ENCODE measurements around the gene TLK1. TPM values are rescaled to one million over a fixed set of nuclear protein-coding genes. Genes with fewer than 3 reads are reported as not detected.
"Not testable (repeated sequence)": the region's sequence is repeated elsewhere in the genome, so short reads cannot be mapped to it uniquely, and the experiment has no call there.

TLK1 gene
- total RNA-seq, 2 donors from 2014 or later: 50.5 to 95.8 TPM

DNA sequence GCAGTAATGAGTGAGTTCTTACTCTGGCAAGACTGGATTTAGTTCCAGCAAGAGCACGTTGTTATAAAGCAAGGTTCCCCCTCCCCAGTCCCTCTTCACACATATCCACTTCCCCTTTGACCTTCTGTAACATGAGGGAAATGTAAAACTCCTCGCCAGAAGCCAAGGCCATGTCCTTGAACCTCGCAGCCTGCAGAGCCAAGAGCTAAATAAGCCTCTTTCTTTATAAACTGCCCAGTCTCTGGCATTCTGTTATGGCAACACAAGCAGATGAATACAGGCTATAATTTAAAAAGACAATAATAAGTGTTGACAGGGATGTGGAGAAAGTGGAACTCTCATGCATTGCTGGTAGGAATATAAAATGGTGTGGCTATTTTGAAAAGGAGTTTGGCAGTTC, 60.3 kb downstream of the TLK1 start:
- TF ChIP-seq POLR2AphosphoS5 (IDR thresholded peaks at IDR 0.05): no peak
- no peak for TF ChIP-seq POLR2A (IDR thresholded peaks at IDR 0.05)
- TF ChIP-seq, protein P1, sequence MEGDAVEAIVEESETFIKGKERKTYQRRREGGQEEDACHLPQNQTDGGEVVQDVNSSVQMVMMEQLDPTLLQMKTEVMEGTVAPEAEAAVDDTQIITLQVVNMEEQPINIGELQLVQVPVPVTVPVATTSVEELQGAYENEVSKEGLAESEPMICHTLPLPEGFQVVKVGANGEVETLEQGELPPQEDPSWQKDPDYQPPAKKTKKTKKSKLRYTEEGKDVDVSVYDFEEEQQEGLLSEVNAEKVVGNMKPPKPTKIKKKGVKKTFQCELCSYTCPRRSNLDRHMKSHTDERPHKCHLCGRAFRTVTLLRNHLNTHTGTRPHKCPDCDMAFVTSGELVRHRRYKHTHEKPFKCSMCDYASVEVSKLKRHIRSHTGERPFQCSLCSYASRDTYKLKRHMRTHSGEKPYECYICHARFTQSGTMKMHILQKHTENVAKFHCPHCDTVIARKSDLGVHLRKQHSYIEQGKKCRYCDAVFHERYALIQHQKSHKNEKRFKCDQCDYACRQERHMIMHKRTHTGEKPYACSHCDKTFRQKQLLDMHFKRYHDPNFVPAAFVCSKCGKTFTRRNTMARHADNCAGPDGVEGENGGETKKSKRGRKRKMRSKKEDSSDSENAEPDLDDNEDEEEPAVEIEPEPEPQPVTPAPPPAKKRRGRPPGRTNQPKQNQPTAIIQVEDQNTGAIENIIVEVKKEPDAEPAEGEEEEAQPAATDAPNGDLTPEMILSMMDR (IDR thresholded peaks at IDR 0.05): no peak
- Histone ChIP-seq H3K27ac (no peak overlapping the region), H3K27me3 (replicated peaks; ENCODE audit: insufficient read depth) (no peaks in the 10 kb centered on the region), H3K36me3 (no peaks in the 10 kb centered on the region), H3K4me1 (replicated peaks) (no peaks in the 10 kb centered on the region), H3K9me3 (no peaks in the 10 kb centered on the region), H3K4me3 (no peak overlapping the region)
- WGBS: 95% methylated on average over 3 of the region's 3 CpGs
- DNase-seq (ENCODE audit: low spot score): no peak
- intact Hi-C loops (cut with DNase I): no loop called here

DNA sequence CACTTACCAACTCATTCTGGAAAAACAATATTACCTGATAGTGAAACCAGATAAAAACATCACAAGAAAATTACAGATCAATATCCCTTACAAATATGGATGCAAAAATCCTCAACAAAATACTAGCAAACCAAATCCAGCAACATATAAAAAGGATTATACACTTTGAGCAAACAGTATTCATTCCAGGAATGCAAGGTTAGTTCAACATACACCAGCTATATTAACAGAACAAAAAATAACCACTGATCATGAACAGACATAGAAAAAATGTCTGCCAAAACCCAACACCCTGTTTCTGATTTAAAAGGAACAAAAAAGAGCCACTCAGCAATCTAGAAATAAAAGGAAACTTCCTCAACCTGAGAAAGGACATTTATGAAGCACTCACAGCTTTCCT, 62.1 kb downstream of the TLK1 start:
- intact Hi-C loops (cut with DNase I): no loop called here
- TF ChIP-seq POLR2AphosphoS5 (IDR thresholded peaks at IDR 0.05) (no peak), POLR2A (IDR thresholded peaks at IDR 0.05) (no peak)
- TF ChIP-seq, protein P1 (IDR thresholded peaks at IDR 0.05): no peak
- H3K9me3 ChIP-seq: no peaks in the 10 kb centered on the region

DNA sequence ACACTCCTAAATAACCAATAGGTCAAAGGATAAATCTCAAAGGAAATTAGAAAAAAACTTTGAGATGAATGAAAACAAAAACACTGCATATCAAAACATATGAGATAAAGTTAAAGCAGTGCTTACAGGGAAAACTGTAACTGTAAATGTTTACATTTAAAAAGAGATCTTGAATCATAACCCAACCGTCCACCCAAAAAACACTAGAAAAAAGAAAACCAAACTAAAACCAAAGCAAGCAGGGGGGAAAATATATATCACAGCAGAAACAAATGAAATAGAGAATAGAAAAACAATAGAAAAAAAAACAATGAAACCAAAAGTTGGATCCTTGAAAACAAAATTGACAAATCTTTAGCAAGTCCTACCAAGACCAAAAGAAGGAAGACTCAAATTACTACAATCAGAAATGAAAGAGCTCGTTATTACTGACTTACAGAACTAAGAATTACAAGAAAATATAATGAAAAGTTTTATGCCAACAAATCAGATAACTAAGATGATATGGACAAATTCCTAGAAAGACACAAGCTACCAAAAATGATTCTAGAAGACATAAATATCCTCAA, 65.6 kb downstream of the TLK1 start:
- DNase-seq (ENCODE audit: low spot score): no peak
- Histone ChIP-seq H3K36me3 (no peaks in the 10 kb centered on the region), H3K9me3 (no peaks in the 10 kb centered on the region), H3K27ac (no peak overlapping the region), H3K4me1 (replicated peaks) (no peaks in the 10 kb centered on the region), H3K4me3 (no peak overlapping the region), H3K27me3 (replicated peaks; ENCODE audit: insufficient read depth) (no peaks in the 10 kb centered on the region)
- WGBS: 96% methylated on average over 2 of the region's 2 CpGs
- intact Hi-C loops (cut with DNase I): no loop called here
- TF ChIP-seq POLR2A (IDR thresholded peaks at IDR 0.05) (no peak), POLR2AphosphoS5 (IDR thresholded peaks at IDR 0.05) (no peak)
- TF ChIP-seq, protein P1 (IDR thresholded peaks at IDR 0.05): no peak

More for the DNA sequence above, 62.1 kb downstream of the TLK1 start:
- Histone ChIP-seq H3K27ac (no peak overlapping the region), H3K36me3 (no peaks in the 10 kb centered on the region), H3K27me3 (replicated peaks; ENCODE audit: insufficient read depth) (no peaks in the 10 kb centered on the region), H3K4me1 (replicated peaks) (no peaks in the 10 kb centered on the region), H3K4me3 (no peak overlapping the region)
- DNase-seq (ENCODE audit: low spot score): no peak

DNA sequence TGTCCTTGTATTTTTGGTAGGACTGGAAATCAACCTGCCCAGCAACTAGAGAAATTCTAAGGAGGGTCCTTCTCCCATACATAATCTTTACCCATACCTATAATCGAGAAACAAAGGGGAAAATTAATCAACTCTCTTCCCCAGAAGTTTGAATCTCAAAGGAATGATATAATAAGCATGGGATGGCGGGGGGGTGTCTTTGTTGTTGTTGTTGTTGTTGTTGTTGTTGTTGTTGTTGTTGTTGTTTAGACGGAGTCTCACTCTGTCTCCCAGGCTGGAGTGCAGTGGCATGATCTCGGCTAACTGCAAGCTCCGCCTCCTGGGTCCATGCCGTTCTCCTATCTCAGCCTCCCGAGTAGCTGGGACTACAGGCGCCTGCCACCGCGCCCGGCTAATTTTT, 69.2 kb downstream of the TLK1 start:
- 96% methylated on average over 11 of the region's 11 CpGs for WGBS
- DNase-seq (ENCODE audit: low spot score); H3K9me3 ChIP-seq; intact Hi-C loops (cut with DNase I); H3K4me1 ChIP-seq (replicated peaks); H3K27ac ChIP-seq; H3K4me3 ChIP-seq; H3K36me3 ChIP-seq; H3K27me3 ChIP-seq (replicated peaks; ENCODE audit: insufficient read depth): not testable (repeated sequence)

DNA sequence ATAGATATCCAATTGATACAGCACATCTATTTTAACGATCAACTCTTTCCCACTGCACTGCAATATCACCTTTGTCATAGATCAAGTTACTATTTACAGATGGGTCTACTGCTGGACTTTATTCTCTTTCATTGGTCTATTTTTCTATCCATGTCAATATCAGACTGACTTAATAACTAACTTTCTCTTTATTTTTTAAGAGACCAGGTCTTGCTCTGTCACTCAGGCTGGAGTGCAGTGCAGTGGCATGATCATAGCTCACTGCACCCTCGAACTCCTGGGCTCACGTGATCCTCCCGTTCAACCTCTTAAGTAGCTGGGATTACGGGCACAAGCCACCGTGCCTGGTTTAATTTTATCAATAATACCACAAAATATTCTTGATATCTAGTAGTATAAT, 71.2 kb downstream of the TLK1 start:
- H3K27ac ChIP-seq: no peak overlapping the region
- intact Hi-C loops (cut with DNase I): loop anchor here (10.0 kb wide), 1 partner anchor 65 kb away; no protein-coding TSS in a partner anchor
- no peak overlapping the region for H3K4me3 ChIP-seq
- TF ChIP-seq, protein P1 (IDR thresholded peaks at IDR 0.05): no peak
- TF ChIP-seq POLR2AphosphoS5 (IDR thresholded peaks at IDR 0.05) (no peak), POLR2A (IDR thresholded peaks at IDR 0.05) (no peak)
- no peak for DNase-seq (ENCODE audit: low spot score)
- no peaks in the 10 kb centered on the region for H3K27me3 ChIP-seq (replicated peaks; ENCODE audit: insufficient read depth)
- 89% methylated on average over 6 of the region's 6 CpGs for WGBS
- no peaks in the 10 kb centered on the region for H3K9me3 ChIP-seq
- H3K36me3 ChIP-seq: no peaks in the 10 kb centered on the region
- H3K4me1 ChIP-seq (replicated peaks): no peaks in the 10 kb centered on the region
